ENCODE data around the gene WNT5B. TPM values are rescaled to one million over a fixed set of nuclear protein-coding genes. Genes with fewer than 3 reads are reported as not detected.

The WNT5B gene
- total and polyA plus RNA-seq, 9 of the 15 experiments (the other 6 are each of a cell fraction or from before 2014, with no cell fraction given): 0.42 to 16.8 (median 5.4) TPM

DNA sequence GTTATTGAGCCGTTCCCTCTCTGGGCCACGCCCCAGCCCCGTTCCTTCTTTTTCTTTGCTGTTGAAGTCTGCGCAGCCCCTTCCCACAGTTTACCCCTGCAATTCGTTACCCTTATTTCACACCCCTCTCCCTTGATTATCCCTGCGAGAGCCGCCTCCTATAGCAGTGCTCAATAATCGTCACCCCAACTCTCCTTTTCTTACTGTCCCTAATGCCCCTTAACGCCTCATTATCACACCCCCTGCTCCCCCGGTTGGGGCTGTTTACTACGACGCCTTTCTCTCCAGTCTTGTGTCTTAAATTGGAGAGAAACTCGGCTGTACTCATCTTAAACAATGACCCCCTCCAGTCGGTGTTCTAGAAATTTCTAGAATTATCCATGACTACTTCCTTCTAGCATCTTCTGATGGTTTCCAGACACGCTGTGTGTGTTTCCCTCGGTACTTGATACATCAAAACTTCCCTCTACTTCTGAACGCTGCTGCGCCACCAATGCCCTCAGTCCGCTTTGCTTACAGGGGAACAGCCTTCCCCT is 33.9 kb upstream of the WNT5B start:
- Histone ChIP-seq H3K4me3 (peak overlapping the region; percentile 62), H3K4me2 (ENCODE audit: insufficient read depth, low read length) (peak overlapping the region; percentile 86), H3K27ac (ENCODE audit: extremely low read depth, low read depth, low read length) (peak overlapping the region; percentile 87), H2AFZ (ENCODE audit: low read depth, low read length) (peak overlapping the region; percentile 94), H3K36me3 (ENCODE audit: control insufficient read depth, insufficient read depth, low read length) (peaks cover 7% of the 10 kb centered on the region; the same call in 1 of the 3 replicates), H3K4me1 (replicated peaks in 1 of 2; ENCODE audit: control insufficient read depth in 2 of 2, insufficient read depth in 2 of 2, low read length in 2 of 2) (peaks cover 26 to 36% of the 10 kb centered on the region in 2 experiments; a peak in 4 of 5 replicates), H3K27me3 (ENCODE audit: control insufficient read depth in 2 of 2, insufficient read depth in 2 of 2, low read length in 2 of 2) (no peaks in the 10 kb centered on the region), H3K9me1 (ENCODE audit: control insufficient read depth, insufficient read depth, low read length) (no peaks in the 10 kb centered on the region), H3K9ac (ENCODE audit: insufficient read depth in 1 of 2, low read depth in 2 of 2, low read length in 2 of 2) (peak overlapping the region; percentile 65 to 90), H3K9me3 (replicated peaks; ENCODE audit: control insufficient read depth, insufficient read depth, low read depth, low read length) (no peaks in the 10 kb centered on the region), H3K79me2 (ENCODE audit: control insufficient read depth, insufficient read depth, low read length) (peaks cover 51% of the 10 kb centered on the region), H4K20me1 (replicated peaks; ENCODE audit: control insufficient read depth, insufficient read depth, low read length) (peaks cover 12% of the 10 kb centered on the region)
- ChIA-PET POLR2A (interaction anchor here (1.0 to 1.8 kb wide), 2 partner anchors 9 to 18 kb away, joined by 4 to 5 read pairs; no protein-coding TSS in a partner anchor), CTCF (ENCODE audit: low intra/inter-chr PET ratio) (no interaction called here)
- ATAC-seq (no peak; the same call in 2 of the 3 replicates), DNase-seq (ENCODE audit: extremely low read depth in 1 of 4, low spot score in 3 of 4) (no peak), FAIRE-seq (peak; percentile 26)
- intact Hi-C loops (cut with micrococcal nuclease) (no loop called here), in situ Hi-C loops (cut with MboI) (loop anchor here (25.0 kb wide), 2 partner anchors 308 to 1033 kb away; no protein-coding TSS in a partner anchor)
- 28% methylated on average over 12 of the region's 19 CpGs for WGBS (ENCODE audit: insufficient coverage, low coverage, missing lambda C conversion rate)
- no TSS peak for BruUV-seq (replicated peaks)
- no peak for TF ChIP-seq KDM2B (CRISPR knock-in tag; IDR thresholded peaks at IDR 0.05)
- no peak for TF ChIP-seq WHSC1 (IDR thresholded peaks at IDR 0.05; ENCODE audit: low read length)
- no peak for TF ChIP-seq ZC3H11A (IDR thresholded peaks at IDR 0.05; ENCODE audit: low read depth, low read length)
- TF ChIP-seq BRD9 (IDR thresholded peaks at IDR 0.05; ENCODE audit: low read depth, partially characterized antibody): no peak
- no peak for TF ChIP-seq HNRNPLL (IDR thresholded peaks at IDR 0.05; ENCODE audit: low read depth, low read length, poor library complexity, severe bottlenecking)
- no peak for TF ChIP-seq SPI1 (IDR thresholded peaks at IDR 0.05; ENCODE audit: borderline replicate concordance, low read depth, low read length)
- TF ChIP-seq SNRNP70 (optimal IDR thresholded peaks at IDR 0.05; ENCODE audit: low read depth, low read length): no peak
- TF ChIP-seq KLF13 (tag; IDR thresholded peaks at IDR 0.05; ENCODE audit: borderline replicate concordance, low read depth): no peak
- TF ChIP-seq RFX1 (IDR thresholded peaks at IDR 0.05): 0 out of 2 replicates have a peak, but pooled peaks have one; percentile 6
- TF ChIP-seq SP1 (CRISPR knock-in tag; IDR thresholded peaks at IDR 0.05): 0 out of 2 replicates have a peak, but pooled peaks have one; percentile 6
- TF ChIP-seq NCOR1 (IDR thresholded peaks at IDR 0.05): no peak
- TF ChIP-seq, protein P1, sequence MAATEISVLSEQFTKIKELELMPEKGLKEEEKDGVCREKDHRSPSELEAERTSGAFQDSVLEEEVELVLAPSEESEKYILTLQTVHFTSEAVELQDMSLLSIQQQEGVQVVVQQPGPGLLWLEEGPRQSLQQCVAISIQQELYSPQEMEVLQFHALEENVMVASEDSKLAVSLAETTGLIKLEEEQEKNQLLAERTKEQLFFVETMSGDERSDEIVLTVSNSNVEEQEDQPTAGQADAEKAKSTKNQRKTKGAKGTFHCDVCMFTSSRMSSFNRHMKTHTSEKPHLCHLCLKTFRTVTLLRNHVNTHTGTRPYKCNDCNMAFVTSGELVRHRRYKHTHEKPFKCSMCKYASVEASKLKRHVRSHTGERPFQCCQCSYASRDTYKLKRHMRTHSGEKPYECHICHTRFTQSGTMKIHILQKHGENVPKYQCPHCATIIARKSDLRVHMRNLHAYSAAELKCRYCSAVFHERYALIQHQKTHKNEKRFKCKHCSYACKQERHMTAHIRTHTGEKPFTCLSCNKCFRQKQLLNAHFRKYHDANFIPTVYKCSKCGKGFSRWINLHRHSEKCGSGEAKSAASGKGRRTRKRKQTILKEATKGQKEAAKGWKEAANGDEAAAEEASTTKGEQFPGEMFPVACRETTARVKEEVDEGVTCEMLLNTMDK (IDR thresholded peaks at IDR 0.05; ENCODE audit: borderline replicate concordance, insufficient read depth, low read depth, low read length, poor library complexity, severe bottlenecking): no peak
- no peak for TF ChIP-seq KLF6 (CRISPR knock-in tag; IDR thresholded peaks at IDR 0.05; ENCODE audit: borderline replicate concordance)
- TF ChIP-seq SMAD4 (CRISPR knock-in tag; conservative IDR thresholded peaks at IDR 0.05): no peak
- no peak for TF ChIP-seq RUNX1 (IDR thresholded peaks at IDR 0.05; ENCODE audit: low read depth)
- TF ChIP-seq NFIX (CRISPR knock-in tag; IDR thresholded peaks at IDR 0.05; ENCODE audit: low read depth): no peak
- no peak for TF ChIP-seq POLR3G (IDR thresholded peaks at IDR 0.05; ENCODE audit: extremely low read depth, insufficient read length, insufficient replicate concordance)
- TF ChIP-seq ZC3H8 (IDR thresholded peaks at IDR 0.05): no peak
- no peak for TF ChIP-seq STAT5B (CRISPR knock-in tag; IDR thresholded peaks at IDR 0.05)
- TF ChIP-seq ZSCAN29 (IDR thresholded peaks at IDR 0.05): no peak
- TF ChIP-seq, protein P2, sequence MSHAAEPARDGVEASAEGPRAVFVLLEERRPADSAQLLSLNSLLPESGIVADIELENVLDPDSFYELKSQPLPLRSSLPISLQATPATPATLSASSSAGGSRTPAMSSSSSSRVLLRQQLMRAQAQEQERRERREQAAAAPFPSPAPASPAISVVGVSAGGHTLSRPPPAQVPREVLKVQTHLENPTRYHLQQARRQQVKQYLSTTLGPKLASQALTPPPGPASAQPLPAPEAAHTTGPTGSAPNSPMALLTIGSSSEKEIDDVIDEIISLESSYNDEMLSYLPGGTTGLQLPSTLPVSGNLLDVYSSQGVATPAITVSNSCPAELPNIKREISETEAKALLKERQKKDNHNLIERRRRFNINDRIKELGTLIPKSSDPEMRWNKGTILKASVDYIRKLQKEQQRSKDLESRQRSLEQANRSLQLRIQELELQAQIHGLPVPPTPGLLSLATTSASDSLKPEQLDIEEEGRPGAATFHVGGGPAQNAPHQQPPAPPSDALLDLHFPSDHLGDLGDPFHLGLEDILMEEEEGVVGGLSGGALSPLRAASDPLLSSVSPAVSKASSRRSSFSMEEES (CRISPR knock-in tag; IDR thresholded peaks at IDR 0.05): no peak
- no peak for TF ChIP-seq RBM34 (IDR thresholded peaks at IDR 0.05; ENCODE audit: borderline replicate concordance, insufficient read depth, low read length)

Measured in K562 (cell line).